ENCODE data around the gene BMP2K.

The BMP2K gene

DNA sequence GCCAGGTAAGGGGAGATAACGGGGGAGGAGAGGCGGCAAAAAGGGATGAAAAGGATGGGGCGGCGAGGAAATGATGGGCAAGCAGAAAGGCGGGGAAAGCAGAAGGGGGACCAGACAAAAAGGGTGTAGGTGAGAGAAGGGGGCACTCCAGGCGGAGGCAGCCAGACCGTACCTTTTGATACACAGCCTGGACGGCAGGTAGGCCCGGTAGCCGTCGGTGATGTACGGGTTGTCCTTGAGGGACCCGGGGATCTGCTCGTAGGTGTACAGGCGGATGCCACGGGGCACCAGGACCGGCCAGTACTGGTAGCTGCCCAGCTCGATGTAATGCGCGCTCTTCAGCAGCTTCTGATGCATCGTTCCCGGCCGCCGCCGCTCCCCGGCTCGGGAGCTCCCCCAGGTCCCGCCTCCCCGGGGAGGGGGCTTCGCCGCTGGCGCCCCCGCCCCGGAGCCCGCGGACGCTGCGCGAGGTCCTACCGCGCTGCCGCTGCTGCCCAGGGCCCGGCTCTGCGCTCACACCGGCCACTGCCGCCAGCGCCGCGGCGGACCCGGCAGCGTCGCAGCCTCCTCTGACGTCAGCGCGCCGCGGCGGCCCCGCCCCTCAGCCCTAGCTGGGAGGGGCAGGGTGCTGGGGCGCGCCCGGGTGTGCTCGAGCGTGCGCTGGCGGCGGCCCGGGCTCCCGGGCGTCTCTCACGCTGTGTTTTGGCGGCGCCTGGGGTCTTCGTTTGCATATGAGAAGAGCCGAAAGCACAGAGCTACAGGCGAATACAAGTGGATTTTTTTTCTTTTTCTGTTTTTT lies 162.9 kb downstream of the BMP2K start, which contains the start of gene PAQR3:
PAQR3 (minus strand) TSS at position 571 of the 799 bp plus-strand sequence; CDS start at position 357, 214 bp downstream.
- DNase-seq: peak; percentile 78

DNA sequence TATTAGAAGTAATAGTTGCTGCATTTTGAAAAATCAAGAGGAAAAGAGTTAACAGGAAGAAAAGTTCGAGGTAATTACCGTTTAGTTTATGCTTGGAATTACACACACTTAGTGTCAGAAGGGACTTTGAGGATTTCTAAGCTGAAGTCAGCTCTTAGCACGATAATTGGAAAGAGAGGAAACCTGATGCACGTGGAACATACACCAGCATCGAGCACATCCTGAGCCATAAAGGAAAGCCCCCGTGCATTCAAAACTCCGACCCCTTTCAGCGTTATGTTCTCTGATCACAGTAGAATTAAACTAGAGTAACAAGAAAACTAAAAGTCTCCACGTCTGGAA lies 163.5 kb downstream of the BMP2K start:
- DNase-seq: no peak

DNA sequence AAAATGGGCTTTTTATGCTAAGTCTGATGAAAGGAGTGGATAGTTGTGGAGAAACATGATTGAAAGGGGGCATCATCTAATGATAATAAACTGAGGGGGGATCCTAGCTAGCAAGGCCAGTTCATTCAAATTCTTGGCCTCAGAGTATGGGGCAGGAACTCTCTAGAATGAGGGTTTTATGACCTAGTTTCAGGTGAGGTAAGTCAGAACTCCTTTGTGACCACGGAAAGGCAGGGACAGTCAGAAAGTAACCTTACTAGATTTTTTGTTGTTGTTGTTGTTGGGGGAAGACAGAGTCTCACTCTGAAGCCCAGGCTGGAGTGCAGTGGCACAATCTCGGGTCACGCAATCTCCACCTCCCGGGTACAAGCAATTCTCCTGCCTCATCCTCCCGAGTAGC lies 164.6 kb downstream of the BMP2K start:
- DNase-seq: no peak

DNA sequence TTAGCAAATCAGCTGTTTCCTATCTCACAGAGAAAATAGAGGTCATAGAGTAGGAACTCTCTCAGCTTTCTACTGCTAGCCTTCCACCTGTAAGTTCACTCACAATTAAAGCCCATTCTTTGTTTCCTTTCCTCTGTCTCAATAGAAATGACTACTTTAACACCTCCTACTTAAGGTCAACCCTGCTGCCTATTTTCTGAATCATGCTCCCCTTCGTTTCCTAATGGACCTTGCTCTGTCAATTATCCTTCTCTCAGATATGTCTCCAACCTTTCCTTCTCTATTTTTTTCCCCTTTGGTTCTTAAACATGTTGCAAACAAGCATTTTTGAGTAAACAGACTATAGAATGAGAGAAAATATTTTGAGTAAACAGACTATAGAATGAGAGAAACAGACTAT lies 168.2 kb downstream of the BMP2K start:
- no peak for DNase-seq

DNA sequence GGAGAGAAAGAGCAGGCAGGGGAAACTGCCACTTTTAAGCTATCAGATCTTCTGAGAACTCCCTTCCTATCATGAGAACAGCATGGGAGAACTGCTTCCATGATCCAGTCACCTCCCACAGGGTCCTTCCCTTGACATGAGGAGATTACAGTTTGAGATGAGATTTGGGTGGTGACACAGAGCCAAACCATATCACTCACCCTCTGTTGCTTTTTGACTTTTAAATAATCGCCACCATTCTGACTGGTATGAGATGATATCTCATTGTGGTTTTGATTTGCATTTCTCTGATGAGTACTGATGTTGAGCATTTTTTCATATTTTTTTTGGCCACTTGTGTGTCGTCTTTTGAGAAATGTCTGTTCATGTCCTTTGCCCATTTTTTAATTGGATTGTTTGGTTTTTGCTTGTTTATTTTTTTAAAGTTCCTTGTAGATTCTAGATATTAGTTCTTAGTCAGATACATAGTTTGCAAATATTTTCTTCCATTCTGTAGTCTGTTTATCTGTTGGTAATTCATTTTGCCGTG lies 169.6 kb downstream of the BMP2K start:
- DNase-seq: no peak

DNA sequence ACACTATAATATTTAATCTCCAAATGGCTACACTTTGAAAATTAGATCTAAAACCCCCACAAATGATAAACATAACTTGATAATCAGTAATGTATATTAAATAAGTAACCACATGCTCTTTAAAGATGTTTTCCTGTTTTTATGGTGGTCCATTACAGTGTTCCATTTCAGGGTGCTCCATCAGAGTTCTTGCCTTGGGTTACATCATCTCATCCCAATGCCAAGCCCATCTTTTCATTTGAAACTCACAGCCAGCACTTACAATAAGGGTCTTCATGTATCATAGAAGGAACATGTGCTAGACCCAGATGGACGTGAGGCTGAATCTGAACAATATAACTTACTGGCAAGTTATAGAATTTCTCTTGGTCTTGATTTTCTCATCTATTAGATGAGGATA lies 173.6 kb downstream of the BMP2K start:
- DNase-seq: no peak

DNA sequence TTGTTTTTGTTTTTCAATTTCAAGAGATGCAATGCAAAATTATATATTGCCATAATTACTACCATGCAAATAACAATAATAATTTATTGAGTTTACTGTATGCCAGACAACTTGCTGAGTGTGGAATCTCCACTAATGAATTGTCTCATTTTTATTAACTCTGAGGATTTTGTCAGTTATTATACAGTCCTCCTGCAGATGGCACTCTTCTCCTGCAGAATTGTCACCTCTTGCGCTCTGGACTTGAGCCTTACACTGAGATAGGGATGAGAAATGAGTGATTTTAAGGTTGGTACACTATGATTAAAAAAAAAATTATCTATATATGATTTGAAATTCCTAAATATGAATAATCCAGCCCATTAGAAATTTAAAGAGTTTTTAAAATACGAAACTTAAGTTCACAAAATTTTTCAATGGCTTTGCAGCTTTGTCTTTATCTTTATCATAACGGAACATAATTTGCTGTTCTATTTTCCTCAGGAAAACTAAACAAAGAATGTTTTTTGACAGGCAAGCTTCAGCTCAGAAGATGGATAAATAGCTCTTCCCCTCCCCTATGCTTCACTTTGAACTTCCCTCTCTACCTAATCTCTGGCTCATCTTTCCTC lies 175.8 kb downstream of the BMP2K start:
- DNase-seq: no peak

DNA sequence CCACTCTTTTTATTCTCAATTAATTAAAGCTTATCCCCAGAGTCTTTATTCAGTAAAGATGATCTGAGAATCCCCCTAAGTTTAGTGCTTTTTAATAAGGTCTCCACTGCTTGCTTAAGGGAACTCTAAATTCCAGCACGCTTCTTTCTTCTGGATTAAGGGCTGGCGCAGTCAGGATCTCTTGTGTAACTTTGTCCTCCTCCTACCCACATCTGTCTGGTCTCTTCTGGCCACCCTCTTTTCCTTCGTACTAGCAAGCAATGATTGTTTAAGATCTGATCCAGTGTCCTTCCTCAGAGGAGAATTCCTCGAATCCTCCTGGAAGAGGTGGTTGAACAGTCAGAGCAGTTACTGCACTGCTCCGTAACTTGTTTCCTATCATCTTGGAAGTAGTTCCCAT lies 177.1 kb downstream of the BMP2K start:
- DNase-seq: no peak

DNA sequence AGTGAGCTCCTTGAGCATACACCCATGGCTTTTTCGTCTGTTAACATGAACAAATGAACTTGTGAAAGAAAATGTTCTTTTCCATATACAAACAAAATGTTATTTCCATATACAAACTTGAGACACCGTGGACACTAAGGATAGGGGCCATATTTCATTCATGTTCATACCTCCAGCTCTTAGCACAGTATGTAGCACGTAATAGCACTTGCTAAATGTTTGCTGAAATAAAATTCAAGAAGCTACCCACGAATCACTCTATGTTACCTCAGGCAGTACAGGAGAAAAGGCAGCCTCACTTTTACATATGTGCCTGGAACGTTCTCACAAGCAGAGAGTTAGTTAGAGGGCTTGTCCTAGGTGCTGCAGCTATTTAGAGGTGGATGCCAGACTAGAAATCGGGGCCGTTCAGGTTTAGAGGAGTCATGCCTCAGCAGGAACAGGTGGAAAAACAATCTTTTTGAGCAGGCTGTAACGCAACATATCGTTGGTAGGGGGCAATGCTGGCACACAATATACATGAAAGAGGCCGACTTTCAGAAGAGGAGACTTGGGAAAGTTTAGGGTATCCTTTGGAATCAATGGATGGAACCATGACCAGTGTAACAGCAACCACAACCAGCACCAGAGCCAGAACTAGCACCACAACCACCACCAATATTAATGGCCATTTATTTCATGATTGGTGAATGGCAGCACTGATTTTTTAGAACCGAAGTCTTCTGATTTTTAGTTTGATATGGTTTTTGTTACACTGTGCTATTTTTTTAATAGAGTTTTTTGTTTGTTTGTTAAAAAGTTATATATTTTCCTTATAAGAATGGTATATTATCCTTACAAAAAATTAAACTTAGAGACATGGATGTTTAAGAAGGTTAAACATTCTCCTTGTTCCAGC lies 177.9 kb downstream of the BMP2K start:
- no peak for DNase-seq

DNA sequence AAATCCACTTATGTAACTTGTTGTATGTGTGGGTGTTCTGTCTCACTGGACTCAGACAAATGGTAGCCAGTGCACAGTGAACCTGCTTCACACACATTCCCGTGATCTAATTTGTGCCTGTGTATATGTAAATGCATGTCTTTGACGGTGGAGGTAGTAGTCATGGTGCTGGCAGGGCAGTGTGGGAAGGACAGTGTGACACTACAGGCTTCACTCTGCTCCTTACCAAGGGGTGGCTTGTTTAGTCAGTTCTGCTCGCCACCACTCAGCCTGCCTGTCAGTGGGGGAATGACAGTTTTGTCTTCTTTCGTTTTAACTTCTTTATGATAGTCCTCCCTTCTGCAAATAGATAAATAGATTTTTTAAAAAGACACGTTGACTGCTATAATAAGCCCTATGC lies 180.8 kb downstream of the BMP2K start:
- DNase-seq: no peak

DNA sequence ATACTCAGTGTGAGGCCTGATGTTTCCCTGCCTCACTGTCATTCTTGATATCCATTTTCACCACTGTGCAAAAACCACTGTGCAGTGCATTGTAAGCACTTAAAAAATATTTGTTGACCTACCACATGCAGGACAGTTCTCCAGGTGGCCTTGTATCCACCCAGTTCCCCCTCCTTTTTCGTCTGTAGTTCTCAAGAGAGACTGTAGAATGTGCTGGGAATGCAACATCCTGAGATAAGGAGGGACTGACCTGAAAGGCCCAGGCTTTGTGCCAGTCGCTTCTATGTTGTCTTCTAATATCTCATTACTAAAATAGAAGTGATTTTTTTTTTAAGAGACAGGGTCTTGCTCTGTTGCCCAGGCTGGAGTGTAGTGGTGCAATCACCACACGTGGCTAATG lies 184.8 kb downstream of the BMP2K start:
- DNase-seq: no peak

Measured in effector CD8-positive, alpha-beta T cell (primary cell).